Suprapubic skin (tissue), 4 donors: ENCODE results near the gene HBG2. TPM values are rescaled to one million over a fixed set of nuclear protein-coding genes. Genes with fewer than 3 reads are reported as not detected.

ENCODE experiments used
- DNase-seq, 2 donors: peaks; one replicate each; pipeline ENCODE4 v3.0.0-alpha.2; 2019; ENCODE audit warnings: low spot score in 2 of 2
- H3K27ac ChIP-seq: fragments of 200-600 bp; sonication (generic); one replicate; pipeline ENCODE4 v1.5.1; 2019
- H3K27me3 ChIP-seq: fragments of 200-600 bp; sonication (generic); one replicate; pipeline ENCODE4 v1.5.1; 2019
- H3K36me3 ChIP-seq: fragments of 200-600 bp; sonication (generic); one replicate; pipeline ENCODE4 v1.5.1; 2019
- H3K4me1 ChIP-seq: fragments of 200-600 bp; sonication (generic); one replicate; pipeline ENCODE4 v1.5.1; 2019
- H3K4me3 ChIP-seq: fragments of 200-600 bp; sonication (generic); one replicate; pipeline ENCODE4 v1.5.1; 2019; ENCODE audit warnings: mild to moderate bottlenecking
- H3K9me3 ChIP-seq: fragments of 200-600 bp; sonication (generic); one replicate; pipeline ENCODE4 v1.5.1; 2019
- CTCF ChIP-seq, 2 donors: fragments of 200-600 bp in 1 of 2; fragments of 450-650 bp in 1 of 2; sonication (generic) in 1 of 2; IDR thresholded peaks; one replicate each; pipeline ENCODE4 v1.5.1; 2016 to 2019; ENCODE audit warnings: antibody characterized with exemption in 2 of 2, mild to moderate bottlenecking in 1 of 2, moderate library complexity in 1 of 2
- EP300 ChIP-seq: sonication (generic); formaldehyde crosslinking; IDR thresholded peaks from one replicate; pipeline ENCODE4 v1.6.1; 2017; ENCODE audit warnings: antibody characterized with exemption
- POLR2A ChIP-seq, 2 donors: fragments of 450-650 bp; IDR thresholded peaks; one replicate each; pipeline ENCODE4 v1.6.1; 2017; ENCODE audit warnings: antibody characterized with exemption in 2 of 2, mild to moderate bottlenecking in 2 of 2, moderate library complexity in 2 of 2
- POLR2AphosphoS5 ChIP-seq, 3 donors: sonication (generic); formaldehyde crosslinking; IDR thresholded peaks; one replicate each; pipeline ENCODE4 v1.6.1; 2017; ENCODE audit warnings: antibody characterized with exemption in 3 of 3
- WGBS: methylation state at CpG from one replicate; pipeline ENCODE4 v1.1.5; 2018; 5-methylcytosine and 5-hydroxymethylcytosine counted together
- total RNA-seq, 4 donors: library from RNA; depleted of rRNA; stranded (reverse); fragments of >200 nt; gene quantifications; one replicate each; pipeline ENCODE4 v1.1.0, GENCODE V29; 2016

Gene HBG2
- total RNA-seq, 4 donors from 2014 or later, result not detected

DNA sequence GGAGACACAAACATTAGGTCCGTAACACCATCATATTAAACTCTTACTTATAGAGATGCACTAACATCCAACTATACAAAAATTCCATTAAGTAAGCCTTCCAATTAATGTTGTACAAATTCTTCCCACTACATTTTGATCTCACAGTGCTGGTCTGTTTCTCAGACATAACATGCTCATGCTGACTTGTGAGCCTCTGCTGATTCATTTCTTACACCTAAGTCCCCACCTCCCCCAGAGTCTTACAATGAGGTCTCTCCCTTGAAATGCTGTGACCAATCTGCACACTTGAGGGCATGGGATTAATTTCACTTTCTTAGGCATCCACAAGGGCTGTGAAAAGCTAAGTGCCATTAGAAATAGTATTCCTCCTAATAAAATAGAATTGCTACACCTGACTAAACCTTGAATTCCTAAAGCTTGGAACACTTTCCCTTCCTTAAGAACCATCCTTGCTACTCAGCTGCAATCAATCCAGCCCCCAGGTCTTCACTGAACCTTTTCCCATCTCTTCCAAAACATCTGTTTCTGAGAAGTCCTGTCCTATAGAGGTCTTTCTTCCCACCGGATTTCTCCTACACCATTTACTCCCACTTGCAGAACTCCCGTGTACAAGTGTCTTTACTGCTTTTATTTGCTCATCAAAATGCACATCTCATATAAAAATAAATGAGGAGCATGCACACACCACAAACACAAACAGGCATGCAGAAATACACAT lies 6.9 kb downstream of the HBG2 start:
- H3K9me3 ChIP-seq, result no peaks in the 10 kb centered on the region
- WGBS, result 72% methylated on average over 3 of the region's 3 CpGs

GRCh38 chr11:5246772-5247471 lies 7.7 kb downstream of the HBG2 start:
- WGBS, result 71% methylated on average over 6 of the region's 6 CpGs

More for the DNA sequence above, 6.9 kb downstream of the HBG2 start:
- Histone ChIP-seq H3K27me3 (no peaks in the 10 kb centered on the region), H3K4me1 (no peaks in the 10 kb centered on the region), H3K4me3 (no peak overlapping the region), H3K27ac (no peak overlapping the region), H3K36me3 (no peaks in the 10 kb centered on the region)
- no peak for DNase-seq
- no peak for TF ChIP-seq CTCF (IDR thresholded peaks at IDR 0.05)
- no peak for TF ChIP-seq EP300
- no peak for TF ChIP-seq POLR2AphosphoS5 (IDR thresholded peaks at IDR 0.05)
- no peak for TF ChIP-seq POLR2A (IDR thresholded peaks at IDR 0.05)

GRCh38 chr11:5245155-5245554 lies 9.4 kb downstream of the HBG2 start:
- no peak overlapping the region for H3K27ac ChIP-seq
- no peak overlapping the region for H3K4me3 ChIP-seq
- no peak for DNase-seq
- H3K9me3 ChIP-seq, result no peaks in the 10 kb centered on the region
- H3K27me3 ChIP-seq, result no peaks in the 10 kb centered on the region
- H3K36me3 ChIP-seq, result no peaks in the 10 kb centered on the region
- H3K4me1 ChIP-seq, result no peaks in the 10 kb centered on the region
- 81% methylated on average over 2 of the region's 2 CpGs for WGBS
- TF ChIP-seq CTCF (IDR thresholded peaks at IDR 0.05), result no peak
- TF ChIP-seq POLR2A (IDR thresholded peaks at IDR 0.05), result no peak
- no peak for TF ChIP-seq POLR2AphosphoS5 (IDR thresholded peaks at IDR 0.05)
- TF ChIP-seq EP300, result no peak

More at GRCh38 chr11:5246772-5247471, 7.7 kb downstream of the HBG2 start:
- Histone ChIP-seq H3K27ac (no peak overlapping the region), H3K4me1 (no peaks in the 10 kb centered on the region), H3K4me3 (no peak overlapping the region), H3K9me3 (no peaks in the 10 kb centered on the region), H3K27me3 (no peaks in the 10 kb centered on the region), H3K36me3 (no peaks in the 10 kb centered on the region)
- no peak for TF ChIP-seq CTCF (IDR thresholded peaks at IDR 0.05)
- no peak for TF ChIP-seq POLR2AphosphoS5 (IDR thresholded peaks at IDR 0.05)
- TF ChIP-seq POLR2A (IDR thresholded peaks at IDR 0.05), result no peak
- no peak for TF ChIP-seq EP300
- DNase-seq, result no peak

- WGBS, result 82% methylated on average over 4 of the region's 4 CpGs
- Histone ChIP-seq H3K27ac (no peak overlapping the region), H3K36me3 (no peaks in the 10 kb centered on the region), H3K9me3 (no peaks in the 10 kb centered on the region), H3K27me3 (no peaks in the 10 kb centered on the region), H3K4me1 (no peaks in the 10 kb centered on the region), H3K4me3 (no peak overlapping the region)
- TF ChIP-seq POLR2A (IDR thresholded peaks at IDR 0.05), result no peak
- no peak for TF ChIP-seq CTCF (IDR thresholded peaks at IDR 0.05)
- no peak for TF ChIP-seq POLR2AphosphoS5 (IDR thresholded peaks at IDR 0.05)
- no peak for TF ChIP-seq EP300
- no peak for DNase-seq
Observed at GRCh38 chr11:5243816-5244180, 10.8 kb downstream of the HBG2 start.
